Prostate gland (tissue), 1 donor: ENCODE results near the gene CRIM1.

Experiments
- POLR2A ChIP-seq: fragments of 450-650 bp; IDR thresholded peaks from one replicate; pipeline ENCODE4 v1.6.1; 2016; ENCODE audit warnings: antibody characterized with exemption, mild to moderate bottlenecking
- POLR2AphosphoS5 ChIP-seq: sonication (generic); formaldehyde crosslinking; IDR thresholded peaks from one replicate; pipeline ENCODE4 v1.6.1; 2017; ENCODE audit warnings: antibody characterized with exemption

DNA sequence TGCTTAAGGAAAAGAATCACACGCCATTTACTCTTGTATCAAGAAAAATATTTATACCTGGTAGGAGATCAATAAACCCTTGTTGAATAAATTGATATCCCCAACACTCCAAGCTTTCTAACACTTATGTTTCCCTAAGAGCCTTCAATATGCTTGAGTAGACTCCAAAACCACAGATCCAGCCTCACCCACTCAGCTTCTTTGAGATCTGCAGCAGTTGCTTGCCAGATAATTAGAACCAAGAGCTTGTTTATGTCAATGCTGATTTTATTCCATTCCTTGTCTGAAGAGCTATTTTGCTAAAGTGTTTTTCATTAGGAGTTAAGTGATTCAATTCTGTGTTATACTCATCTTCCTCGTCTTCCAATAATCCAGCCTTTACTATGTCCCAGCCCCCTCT, 26.3 kb upstream of the CRIM1 start:
- no peak for TF ChIP-seq POLR2A
- TF ChIP-seq POLR2AphosphoS5: no peak
